HepG2 (cell line): ENCODE data around the gene ATP6V0D1. TPM values are rescaled to one million over a fixed set of nuclear protein-coding genes. Genes with fewer than 3 reads are reported as not detected.

Experiments
- ARID2 ChIP-seq: sonication (generic); formaldehyde crosslinking; IDR thresholded peaks from 2 replicates; pipeline ENCODE4 v1.8.1; 2022; ENCODE audit warnings: mild to moderate bottlenecking, missing genetic modification reagents, borderline replicate concordance
- GZF1 ChIP-seq: sonication (generic); formaldehyde crosslinking; IDR thresholded peaks from 2 replicates; pipeline ENCODE4 v1.5.1; 2020; ENCODE audit warnings: mild to moderate bottlenecking, missing genetic modification reagents
- KDM5A ChIP-seq: fragments of 200-600 bp; sonication (generic); IDR thresholded peaks from 2 replicates; pipeline ENCODE4 v1.7.0; 2018; ENCODE audit warnings: antibody characterized with exemption, mild to moderate bottlenecking, low read length, borderline replicate concordance
- NR1H2 ChIP-seq: sonication (generic); formaldehyde crosslinking; IDR thresholded peaks from 2 replicates; pipeline ENCODE4 v1.8.1; 2022; ENCODE audit warnings: low read depth, missing genetic modification reagents, borderline replicate concordance
- RARA ChIP-seq: IDR thresholded peaks from 2 replicates; pipeline ENCODE4 v1.6.1; 2016; ENCODE audit warnings: missing genetic modification reagents, missing compliant biosample characterization
- RFXANK ChIP-seq: IDR thresholded peaks from 2 replicates; pipeline ENCODE4 v1.6.1; 2016
- TBP ChIP-seq: sonication (generic); formaldehyde crosslinking; IDR thresholded peaks from 2 replicates; pipeline ENCODE4 v1.5.0; 2020; ENCODE audit warnings: missing genetic modification reagents
- TGIF2 ChIP-seq: IDR thresholded peaks from 2 replicates; pipeline ENCODE4 v1.6.1; 2016; ENCODE audit warnings: control low read depth, missing compliant biosample characterization
- XBP1 ChIP-seq: sonication (generic); formaldehyde crosslinking; IDR thresholded peaks from 2 replicates; pipeline ENCODE4 v1.5.0; 2020; ENCODE audit warnings: missing genetic modification reagents
- ZNF160 ChIP-seq: sonication (generic); formaldehyde crosslinking; IDR thresholded peaks from 2 replicates; pipeline ENCODE4 v1.8.0; 2022; ENCODE audit warnings: mild to moderate bottlenecking, inconsistent platforms, missing genetic modification reagents
- ZNF3 ChIP-seq: IDR thresholded peaks from 2 replicates; pipeline ENCODE4 v1.7.0; 2017; ENCODE audit warnings: inconsistent platforms
- ZNF367 ChIP-seq: sonication (generic); formaldehyde crosslinking; IDR thresholded peaks from 2 replicates; pipeline ENCODE4 v1.4.0; 2020; ENCODE audit warnings: missing genetic modification reagents, borderline replicate concordance
- ZNF382 ChIP-seq: sonication (generic); formaldehyde crosslinking; IDR thresholded peaks from 2 replicates; pipeline ENCODE4 v1.5.0; 2020; ENCODE audit warnings: missing genetic modification reagents, mild to moderate bottlenecking, borderline replicate concordance
- ZNF570 ChIP-seq: sonication (generic); formaldehyde crosslinking; IDR thresholded peaks from 2 replicates; pipeline ENCODE4 v1.4.0; 2020; ENCODE audit warnings: mild to moderate bottlenecking, missing genetic modification reagents, borderline replicate concordance
- ZNF629 ChIP-seq: sonication (generic); formaldehyde crosslinking; conservative IDR thresholded peaks from 2 replicates; pipeline ENCODE4 v1.5.0; 2020; ENCODE audit warnings: missing genetic modification reagents
- ZNF850 ChIP-seq: sonication (generic); formaldehyde crosslinking; conservative IDR thresholded peaks from 2 replicates; pipeline ENCODE4 v1.9.0; 2021; ENCODE audit warnings: mild to moderate bottlenecking, missing genetic modification reagents
- polyA plus RNA-seq, 8 experiments: library from polyadenylated mRNA; depleted of rRNA in 3 of 8; stranded (reverse) in 7 of 8; unstranded in 1 of 8; fragments of >200 nt; fragmentation: Illumina TruSeq in 4 of 8; extraction: Trizol in 4 of 8; gene quantifications; 2 replicates each; pipeline versions ENCODE4 v1.2.1 to v1.2.3, GENCODE V29; 2011 to 2016; ENCODE audit warnings: low read depth in 4 of 8, missing spikeins in 1 of 8, mixed read lengths in 1 of 8; ENCODE audit not compliant: insufficient read depth in 1 of 8
- total RNA-seq, 5 experiments: library from RNA; depleted of rRNA; stranded (reverse); fragments of >200 nt; fragmentation: Illumina TruSeq; extraction: Trizol; gene quantifications; 2 replicates each; pipeline ENCODE4 v1.2.3, GENCODE V29; 2016; ENCODE audit warnings: low read depth in 1 of 5
- TF ChIP-seq, protein P1 (sequence below): sonication (generic); formaldehyde crosslinking; IDR thresholded peaks from 2 replicates; pipeline ENCODE4 v1.8.0; 2022; ENCODE audit warnings: mild to moderate bottlenecking, missing genetic modification reagents; ENCODE audit not compliant: insufficient replicate concordance
- TF ChIP-seq, protein P2 (sequence below): sonication (generic); formaldehyde crosslinking; IDR thresholded peaks from 2 replicates; pipeline ENCODE4 v1.9.0; 2021; ENCODE audit warnings: missing genetic modification reagents, borderline replicate concordance
- TF ChIP-seq, protein P3 (sequence below), 2 experiments: sonication (generic) in 1 of 2; formaldehyde crosslinking in 1 of 2; IDR thresholded peaks; 2 replicates each; pipeline versions ENCODE4 v1.4.0 to v1.6.1; 2018 to 2020; ENCODE audit warnings: missing genetic modification reagents in 2 of 2, borderline replicate concordance in 1 of 2, low read depth in 1 of 2, mild to moderate bottlenecking in 1 of 2, missing biosample characterization in 1 of 2
- TF ChIP-seq, protein P4 (sequence below): sonication (generic); formaldehyde crosslinking; IDR thresholded peaks from 2 replicates; pipeline ENCODE4 v1.4.0; 2020; ENCODE audit warnings: low read depth, mild to moderate bottlenecking, missing genetic modification reagents
- TF ChIP-seq, protein P5 (sequence below): sonication (generic); formaldehyde crosslinking; IDR thresholded peaks from 2 replicates; pipeline ENCODE4 v1.4.0; 2020; ENCODE audit warnings: missing genetic modification reagents

ATP6V0D1 gene
- total and polyA plus RNA-seq, 2 of the 13 experiments (the other 11 are each of a cell fraction or from before 2014, with no cell fraction given), result 51.1 to 61.3 TPM

DNA sequence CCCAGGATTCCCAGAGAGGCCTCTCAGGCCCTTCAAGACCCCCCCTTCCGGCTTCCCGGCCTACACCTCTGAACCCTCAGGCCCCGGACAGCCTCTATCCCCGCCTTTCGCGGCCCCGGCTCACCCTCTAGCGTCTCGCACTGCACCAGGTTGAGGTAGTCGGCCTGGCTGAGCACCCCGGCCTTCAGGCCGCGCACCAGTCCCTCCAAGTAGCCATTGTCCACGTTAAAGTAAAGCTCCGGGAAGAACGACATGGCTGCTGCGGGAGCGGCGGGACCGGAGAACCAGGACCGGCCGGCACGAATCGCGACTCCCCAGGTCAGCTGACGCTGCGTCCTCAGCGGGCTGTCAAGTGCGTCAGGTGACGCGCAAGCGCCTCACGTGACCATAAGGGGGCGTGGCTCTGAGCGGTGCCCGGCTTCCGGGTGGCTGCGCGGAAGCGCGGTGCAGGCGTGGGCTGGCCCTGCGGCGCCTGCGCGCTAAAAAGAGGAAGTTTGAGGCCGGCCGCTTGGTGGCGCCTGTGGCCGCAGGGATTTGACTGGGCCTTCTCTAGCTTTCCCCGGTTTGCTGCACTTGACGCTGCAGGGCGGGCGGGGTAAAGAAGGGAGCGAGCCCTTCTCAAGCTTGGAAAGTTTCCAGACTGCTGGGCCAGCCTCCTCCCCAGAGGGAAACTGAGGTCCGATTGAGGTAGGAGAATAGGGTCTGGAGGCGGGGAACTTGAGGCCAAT is at the start of gene ATP6V0D1 (continued):
- TF ChIP-seq, protein P1, sequence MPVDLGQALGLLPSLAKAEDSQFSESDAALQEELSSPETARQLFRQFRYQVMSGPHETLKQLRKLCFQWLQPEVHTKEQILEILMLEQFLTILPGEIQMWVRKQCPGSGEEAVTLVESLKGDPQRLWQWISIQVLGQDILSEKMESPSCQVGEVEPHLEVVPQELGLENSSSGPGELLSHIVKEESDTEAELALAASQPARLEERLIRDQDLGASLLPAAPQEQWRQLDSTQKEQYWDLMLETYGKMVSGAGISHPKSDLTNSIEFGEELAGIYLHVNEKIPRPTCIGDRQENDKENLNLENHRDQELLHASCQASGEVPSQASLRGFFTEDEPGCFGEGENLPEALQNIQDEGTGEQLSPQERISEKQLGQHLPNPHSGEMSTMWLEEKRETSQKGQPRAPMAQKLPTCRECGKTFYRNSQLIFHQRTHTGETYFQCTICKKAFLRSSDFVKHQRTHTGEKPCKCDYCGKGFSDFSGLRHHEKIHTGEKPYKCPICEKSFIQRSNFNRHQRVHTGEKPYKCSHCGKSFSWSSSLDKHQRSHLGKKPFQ (CRISPR knock-in tag), result peak; percentile 63
- TF ChIP-seq ZNF570, result no peak
- TF ChIP-seq, protein P2, sequence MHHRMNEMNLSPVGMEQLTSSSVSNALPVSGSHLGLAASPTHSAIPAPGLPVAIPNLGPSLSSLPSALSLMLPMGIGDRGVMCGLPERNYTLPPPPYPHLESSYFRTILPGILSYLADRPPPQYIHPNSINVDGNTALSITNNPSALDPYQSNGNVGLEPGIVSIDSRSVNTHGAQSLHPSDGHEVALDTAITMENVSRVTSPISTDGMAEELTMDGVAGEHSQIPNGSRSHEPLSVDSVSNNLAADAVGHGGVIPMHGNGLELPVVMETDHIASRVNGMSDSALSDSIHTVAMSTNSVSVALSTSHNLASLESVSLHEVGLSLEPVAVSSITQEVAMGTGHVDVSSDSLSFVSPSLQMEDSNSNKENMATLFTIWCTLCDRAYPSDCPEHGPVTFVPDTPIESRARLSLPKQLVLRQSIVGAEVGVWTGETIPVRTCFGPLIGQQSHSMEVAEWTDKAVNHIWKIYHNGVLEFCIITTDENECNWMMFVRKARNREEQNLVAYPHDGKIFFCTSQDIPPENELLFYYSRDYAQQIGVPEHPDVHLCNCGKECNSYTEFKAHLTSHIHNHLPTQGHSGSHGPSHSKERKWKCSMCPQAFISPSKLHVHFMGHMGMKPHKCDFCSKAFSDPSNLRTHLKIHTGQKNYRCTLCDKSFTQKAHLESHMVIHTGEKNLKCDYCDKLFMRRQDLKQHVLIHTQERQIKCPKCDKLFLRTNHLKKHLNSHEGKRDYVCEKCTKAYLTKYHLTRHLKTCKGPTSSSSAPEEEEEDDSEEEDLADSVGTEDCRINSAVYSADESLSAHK (CRISPR knock-in tag), result 0 out of 2 replicates have a peak, but pooled peaks have one; percentile 48
- TF ChIP-seq, protein P3, sequence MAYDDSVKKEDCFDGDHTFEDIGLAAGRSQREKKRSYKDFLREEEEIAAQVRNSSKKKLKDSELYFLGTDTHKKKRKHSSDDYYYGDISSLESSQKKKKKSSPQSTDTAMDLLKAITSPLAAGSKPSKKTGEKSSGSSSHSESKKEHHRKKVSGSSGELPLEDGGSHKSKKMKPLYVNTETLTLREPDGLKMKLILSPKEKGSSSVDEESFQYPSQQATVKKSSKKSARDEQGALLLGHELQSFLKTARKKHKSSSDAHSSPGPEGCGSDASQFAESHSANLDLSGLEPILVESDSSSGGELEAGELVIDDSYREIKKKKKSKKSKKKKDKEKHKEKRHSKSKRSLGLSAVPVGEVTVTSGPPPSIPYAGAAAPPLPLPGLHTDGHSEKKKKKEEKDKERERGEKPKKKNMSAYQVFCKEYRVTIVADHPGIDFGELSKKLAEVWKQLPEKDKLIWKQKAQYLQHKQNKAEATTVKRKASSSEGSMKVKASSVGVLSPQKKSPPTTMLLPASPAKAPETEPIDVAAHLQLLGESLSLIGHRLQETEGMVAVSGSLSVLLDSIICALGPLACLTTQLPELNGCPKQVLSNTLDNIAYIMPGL (CRISPR knock-in tag; IDR thresholded peaks at IDR 0.05; ENCODE audit: borderline replicate concordance in 1 of 2, low read depth in 1 of 2), result peak; percentile 96 to 97
- peak; percentile 97 for TF ChIP-seq KDM5A
- no peak for TF ChIP-seq TBP
- peak; percentile 4; the same call in 1 of the 2 replicates for TF ChIP-seq GZF1
- TF ChIP-seq XBP1, result no peak
- TF ChIP-seq NR1H2 (CRISPR knock-in tag), result peak; percentile 40; the same call in 1 of the 2 replicates
- peak; percentile 58; the same call in 1 of the 2 replicates for TF ChIP-seq ZNF3 (CRISPR knock-in tag)
- peak; percentile 95 for TF ChIP-seq ARID2 (CRISPR knock-in tag)
- TF ChIP-seq RFXANK (CRISPR knock-in tag), result 0 out of 2 replicates have a peak, but pooled peaks have one; percentile 77
- TF ChIP-seq, protein P4, sequence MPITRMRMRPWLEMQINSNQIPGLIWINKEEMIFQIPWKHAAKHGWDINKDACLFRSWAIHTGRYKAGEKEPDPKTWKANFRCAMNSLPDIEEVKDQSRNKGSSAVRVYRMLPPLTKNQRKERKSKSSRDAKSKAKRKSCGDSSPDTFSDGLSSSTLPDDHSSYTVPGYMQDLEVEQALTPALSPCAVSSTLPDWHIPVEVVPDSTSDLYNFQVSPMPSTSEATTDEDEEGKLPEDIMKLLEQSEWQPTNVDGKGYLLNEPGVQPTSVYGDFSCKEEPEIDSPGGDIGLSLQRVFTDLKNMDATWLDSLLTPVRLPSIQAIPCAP, result no peak
- peak; percentile 85 for TF ChIP-seq ZNF160 (CRISPR knock-in tag)
- TF ChIP-seq ZNF367 (CRISPR knock-in tag), result no peak
- TF ChIP-seq, protein P5, sequence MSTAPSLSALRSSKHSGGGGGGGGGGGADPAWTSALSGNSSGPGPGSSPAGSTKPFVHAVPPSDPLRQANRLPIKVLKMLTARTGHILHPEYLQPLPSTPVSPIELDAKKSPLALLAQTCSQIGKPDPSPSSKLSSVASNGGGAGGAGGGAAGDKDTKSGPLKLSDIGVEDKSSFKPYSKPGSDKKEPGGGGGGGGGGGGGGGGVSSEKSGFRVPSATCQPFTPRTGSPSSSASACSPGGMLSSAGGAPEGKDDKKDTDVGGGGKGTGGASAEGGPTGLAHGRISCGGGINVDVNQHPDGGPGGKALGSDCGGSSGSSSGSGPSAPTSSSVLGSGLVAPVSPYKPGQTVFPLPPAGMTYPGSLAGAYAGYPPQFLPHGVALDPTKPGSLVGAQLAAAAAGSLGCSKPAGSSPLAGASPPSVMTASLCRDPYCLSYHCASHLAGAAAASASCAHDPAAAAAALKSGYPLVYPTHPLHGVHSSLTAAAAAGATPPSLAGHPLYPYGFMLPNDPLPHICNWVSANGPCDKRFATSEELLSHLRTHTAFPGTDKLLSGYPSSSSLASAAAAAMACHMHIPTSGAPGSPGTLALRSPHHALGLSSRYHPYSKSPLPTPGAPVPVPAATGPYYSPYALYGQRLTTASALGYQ, result peak; percentile 75; the same call in 1 of the 2 replicates
- TF ChIP-seq TGIF2 (CRISPR knock-in tag), result peak; percentile 100
- TF ChIP-seq ZNF382 (CRISPR knock-in tag), result no peak
- TF ChIP-seq RARA (CRISPR knock-in tag), result no peak
- TF ChIP-seq ZNF850, result 0 out of 2 replicates have a peak, but pooled peaks have one; percentile 84
- TF ChIP-seq ZNF629 (CRISPR knock-in tag), result no peak
